NK-92 treated with Interleukin-12 subunit alpha and Interleukin-12 subunit beta, amount 100 ng/mL, for 24 hours (cell line): ENCODE measurements around the gene RAB4B.
"Not testable (repeated sequence)": the region's sequence is repeated elsewhere in the genome, so short reads cannot be mapped to it uniquely, and the experiment has no call there.

Experiments
- DNase-seq: peaks from one replicate; lab custom pipeline; 2025; lab: John Stamatoyannopoulos, UW

Gene RAB4B

GRCh38 chr19:40780582-40780981 is 2.5 kb downstream of the RAB4B start:
- DNase-seq, result no peak

GRCh38 chr19:40781140-40781539 is 3.1 kb downstream of the RAB4B start:
- DNase-seq, result no peak

GRCh38 chr19:40783711-40784110 is 5.7 kb downstream of the RAB4B start:
- no peak for DNase-seq

- DNase-seq, result not testable (repeated sequence)
Measured at GRCh38 chr19:40784146-40784545, 6.1 kb downstream of the RAB4B start.

GRCh38 chr19:40785526-40785925 is 7.5 kb downstream of the RAB4B start:
- no peak for DNase-seq

- DNase-seq, result no peak
Measured at GRCh38 chr19:40786060-40787037, 8.3 kb downstream of the RAB4B start.

- DNase-seq, result no peak
Measured at GRCh38 chr19:40791349-40791748, 13.3 kb downstream of the RAB4B start.

- no peak for DNase-seq
Measured at GRCh38 chr19:40791996-40792395, 13.9 kb downstream of the RAB4B start.

GRCh38 chr19:40797166-40797962 is 19.3 kb downstream of the RAB4B start:
- DNase-seq, result no peak

GRCh38 chr19:40797963-40798682 is 20.1 kb downstream of the RAB4B start:
- no peak for DNase-seq

- peak; percentile 100 for DNase-seq
Measured at GRCh38 chr19:40798683-40799557, 20.9 kb downstream of the RAB4B start, which contains the start of gene EGLN2. TSS of gene EGLN2 (plus strand) at chr19:40799191. CDS start at chr19:40800573, 1,382 bp downstream.

- no peak for DNase-seq
Measured at GRCh38 chr19:40799558-40800338, 21.7 kb downstream of the RAB4B start.

GRCh38 chr19:40800339-40800996 is 22.4 kb downstream of the RAB4B start:
- DNase-seq, result no peak

GRCh38 chr19:40800997-40801377 is 22.9 kb downstream of the RAB4B start:
- DNase-seq, result no peak

- DNase-seq, result no peak
Measured at GRCh38 chr19:40801426-40802299, 23.6 kb downstream of the RAB4B start.

- DNase-seq, result no peak
Measured at GRCh38 chr19:40802300-40803169, 24.5 kb downstream of the RAB4B start.

GRCh38 chr19:40803170-40803856 is 25.3 kb downstream of the RAB4B start:
- no peak for DNase-seq
